ENCODE measurements around the gene USP34. TPM values are rescaled to one million over a fixed set of nuclear protein-coding genes. Genes with fewer than 3 reads are reported as not detected.

USP34 gene
- total RNA-seq, 1 donor from 2014 or later, result 176 TPM

- Mint-ChIP-seq H3K4me1 (peaks cover 6% of the 10 kb centered on the region), H3K4me3 (no peak overlapping the region), H3K9me3 (no peaks in the 10 kb centered on the region), H3K36me3 (ENCODE audit: low read depth) (peaks cover 60% of the 10 kb centered on the region), H3K27ac (no peak overlapping the region), H3K27me3 (no peaks in the 10 kb centered on the region)
- CTCF ChIA-PET, result no interaction called here
- no peak for ATAC-seq (ENCODE audit: low read depth)
- POLR2A ChIA-PET, result no interaction called here
- intact Hi-C loops (cut with micrococcal nuclease), result no loop called here
- DNase-seq, result no peak
- TF ChIP-seq, protein P1, sequence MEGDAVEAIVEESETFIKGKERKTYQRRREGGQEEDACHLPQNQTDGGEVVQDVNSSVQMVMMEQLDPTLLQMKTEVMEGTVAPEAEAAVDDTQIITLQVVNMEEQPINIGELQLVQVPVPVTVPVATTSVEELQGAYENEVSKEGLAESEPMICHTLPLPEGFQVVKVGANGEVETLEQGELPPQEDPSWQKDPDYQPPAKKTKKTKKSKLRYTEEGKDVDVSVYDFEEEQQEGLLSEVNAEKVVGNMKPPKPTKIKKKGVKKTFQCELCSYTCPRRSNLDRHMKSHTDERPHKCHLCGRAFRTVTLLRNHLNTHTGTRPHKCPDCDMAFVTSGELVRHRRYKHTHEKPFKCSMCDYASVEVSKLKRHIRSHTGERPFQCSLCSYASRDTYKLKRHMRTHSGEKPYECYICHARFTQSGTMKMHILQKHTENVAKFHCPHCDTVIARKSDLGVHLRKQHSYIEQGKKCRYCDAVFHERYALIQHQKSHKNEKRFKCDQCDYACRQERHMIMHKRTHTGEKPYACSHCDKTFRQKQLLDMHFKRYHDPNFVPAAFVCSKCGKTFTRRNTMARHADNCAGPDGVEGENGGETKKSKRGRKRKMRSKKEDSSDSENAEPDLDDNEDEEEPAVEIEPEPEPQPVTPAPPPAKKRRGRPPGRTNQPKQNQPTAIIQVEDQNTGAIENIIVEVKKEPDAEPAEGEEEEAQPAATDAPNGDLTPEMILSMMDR (IDR thresholded peaks at IDR 0.05), result no peak
These were observed 136.4 kb downstream of the USP34 start for GRCh38 chr2:61334466-61334865.

- Mint-ChIP-seq H3K27ac (no peak overlapping the region), H3K27me3 (no peaks in the 10 kb centered on the region), H3K36me3 (ENCODE audit: low read depth) (peaks cover 66% of the 10 kb centered on the region), H3K4me1 (no peaks in the 10 kb centered on the region), H3K9me3 (no peaks in the 10 kb centered on the region), H3K4me3 (no peak overlapping the region)
- ATAC-seq (ENCODE audit: low read depth), result no peak
- CTCF ChIA-PET, result interaction anchor here (0.7 kb wide), 1 partner anchor 159 kb away, joined by 3 read pairs; no protein-coding TSS in a partner anchor
- intact Hi-C loops (cut with micrococcal nuclease), result no loop called here
- POLR2A ChIA-PET, result no interaction called here
- no peak for DNase-seq
- TF ChIP-seq, protein P1 (IDR thresholded peaks at IDR 0.05), result no peak
These were observed 142.1 kb downstream of the USP34 start for GRCh38 chr2:61328707-61329251.

- no peaks in the 10 kb centered on the region for H3K4me1 Mint-ChIP-seq
- ATAC-seq (ENCODE audit: low read depth) (no peak), DNase-seq (no peak)
- H3K27me3 Mint-ChIP-seq, result no peaks in the 10 kb centered on the region
- TF ChIP-seq, protein P1 (IDR thresholded peaks at IDR 0.05), result no peak
- intact Hi-C loops (cut with micrococcal nuclease), result no loop called here
- no peak overlapping the region for H3K27ac Mint-ChIP-seq
- no peaks in the 10 kb centered on the region for H3K9me3 Mint-ChIP-seq
- no peak overlapping the region for H3K4me3 Mint-ChIP-seq
- ChIA-PET POLR2A (interaction anchor here (0.6 kb wide), 1 partner anchor 8 kb away, joined by 4 read pairs; no protein-coding TSS in a partner anchor), CTCF (no interaction called here)
- H3K36me3 Mint-ChIP-seq (ENCODE audit: low read depth), result peaks cover 68% of the 10 kb centered on the region
These were observed 143.7 kb downstream of the USP34 start for GRCh38 chr2:61327173-61327572.

DNA sequence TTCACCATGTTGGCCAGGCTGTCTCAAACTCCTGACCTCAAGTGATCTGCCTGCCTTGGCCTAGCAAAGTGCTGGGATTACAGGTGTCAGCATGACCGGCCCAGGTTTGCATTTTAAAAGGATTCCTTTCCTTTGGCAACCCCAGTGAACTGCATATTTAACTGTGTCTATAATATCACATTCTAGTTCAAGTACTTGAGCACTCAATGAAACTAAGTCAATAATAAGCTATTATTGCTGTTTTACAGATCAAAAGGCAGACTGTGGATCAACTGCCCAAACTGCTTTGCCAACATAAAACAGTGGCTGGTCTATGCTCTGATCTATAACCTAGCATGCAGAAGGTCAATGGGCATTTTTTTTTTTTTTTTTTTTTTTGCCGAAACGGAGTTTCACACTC, 144.5 kb downstream of the USP34 start:
- Mint-ChIP-seq H3K9me3 (no peaks in the 10 kb centered on the region), H3K27ac (no peak overlapping the region), H3K27me3 (no peaks in the 10 kb centered on the region), H3K36me3 (ENCODE audit: low read depth) (peaks cover 68% of the 10 kb centered on the region), H3K4me3 (no peak overlapping the region), H3K4me1 (no peaks in the 10 kb centered on the region)
- DNase-seq (no peak), ATAC-seq (ENCODE audit: low read depth) (no peak)
- TF ChIP-seq, protein P1 (IDR thresholded peaks at IDR 0.05), result no peak
- intact Hi-C loops (cut with micrococcal nuclease), result no loop called here
- ChIA-PET CTCF (no interaction called here), POLR2A (interaction anchor here (0.6 kb wide), 1 partner anchor 8 kb away, joined by 4 read pairs; no protein-coding TSS in a partner anchor)

DNA sequence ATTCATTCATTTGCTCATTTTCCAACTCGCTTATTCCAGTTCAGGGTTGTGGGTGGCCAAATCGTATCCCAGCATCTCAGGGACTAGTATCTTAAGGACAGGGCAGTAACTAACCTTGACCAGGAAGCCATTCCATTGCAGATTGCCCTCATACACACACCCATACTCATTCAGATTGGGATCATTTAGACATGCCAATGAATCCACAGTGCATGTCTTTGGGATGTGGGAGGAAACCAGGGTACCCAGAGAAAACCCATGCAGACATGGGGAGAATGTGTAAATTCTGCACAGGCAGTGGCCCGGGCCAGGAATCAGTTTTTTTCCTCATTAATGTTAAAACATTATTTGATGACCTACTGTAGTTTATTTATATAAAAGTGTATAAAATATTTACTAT, 150.7 kb downstream of the USP34 start:
- H3K27ac Mint-ChIP-seq, result no peak overlapping the region
- TF ChIP-seq, protein P1 (IDR thresholded peaks at IDR 0.05), result no peak
- ATAC-seq (ENCODE audit: low read depth), result no peak
- H3K4me3 Mint-ChIP-seq, result no peak overlapping the region
- no peaks in the 10 kb centered on the region for H3K27me3 Mint-ChIP-seq
- no peaks in the 10 kb centered on the region for H3K9me3 Mint-ChIP-seq
- intact Hi-C loops (cut with micrococcal nuclease), result no loop called here
- H3K4me1 Mint-ChIP-seq, result no peaks in the 10 kb centered on the region
- peaks cover 66% of the 10 kb centered on the region for H3K36me3 Mint-ChIP-seq (ENCODE audit: low read depth)
- CTCF ChIA-PET, result no interaction called here
- POLR2A ChIA-PET, result no interaction called here
- DNase-seq, result no peak
